GM19438 (cell line): ENCODE results near the gene ELL3.
"Not testable (repeated sequence)": the region's sequence is repeated elsewhere in the genome, so short reads cannot be mapped to it uniquely, and the experiment has no call there.

Source experiments
- ATAC-seq: cut with Tn5 transposase; IDR thresholded peaks from one replicate; pipeline ENCODE4 v1.9.1; 2021; ENCODE audit warnings: low read depth; ENCODE audit not compliant: unreplicated experiment

The ELL3 gene

DNA sequence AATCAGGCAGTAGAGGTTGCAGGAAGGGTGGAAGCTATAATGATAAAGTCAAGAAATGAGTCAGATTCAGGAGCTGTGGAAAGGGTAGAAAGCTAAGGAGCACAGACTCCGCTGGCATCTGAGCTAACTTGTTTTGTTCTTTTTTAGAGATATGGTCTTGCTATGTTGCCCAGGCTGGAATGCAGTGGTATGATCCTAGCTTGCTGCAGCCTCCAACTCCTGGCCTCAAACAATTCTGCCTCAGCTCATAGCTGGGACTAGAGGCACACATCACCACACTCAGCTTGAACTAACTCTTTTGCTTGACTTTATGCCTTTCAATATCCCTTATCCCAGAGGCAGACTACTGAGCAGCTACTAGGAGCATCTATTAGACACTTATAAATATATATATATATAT lies 50.5 kb downstream of the ELL3 start:
- not testable (repeated sequence) for ATAC-seq

DNA sequence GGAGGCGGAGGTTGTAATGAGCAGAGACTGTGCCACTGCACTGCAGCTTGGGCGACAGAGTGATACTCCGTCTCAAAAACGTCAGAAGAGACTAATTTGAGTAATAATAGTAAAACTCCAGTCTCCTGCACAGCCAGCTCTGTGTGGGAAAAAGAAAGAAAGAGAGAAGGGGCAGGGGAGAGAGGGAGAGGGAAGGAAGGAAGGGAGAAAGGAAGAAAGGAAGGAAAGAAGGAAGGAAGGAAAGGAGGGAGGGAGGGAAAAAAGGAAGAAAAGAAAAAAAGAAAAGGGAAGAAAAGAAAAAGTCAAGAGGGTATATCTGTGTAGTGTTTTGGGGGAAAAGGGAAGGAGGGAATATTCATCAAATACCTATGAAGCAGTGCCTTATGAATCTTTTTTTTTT lies 53.6 kb downstream of the ELL3 start:
- no peak for ATAC-seq
